ENCODE results near the gene CSNK1A1. TPM values are rescaled to one million over a fixed set of nuclear protein-coding genes. Genes with fewer than 3 reads are reported as not detected.

The CSNK1A1 gene
- total RNA-seq, 4 donors from 2014 or later, result 101 to 326 (median 205) TPM

DNA sequence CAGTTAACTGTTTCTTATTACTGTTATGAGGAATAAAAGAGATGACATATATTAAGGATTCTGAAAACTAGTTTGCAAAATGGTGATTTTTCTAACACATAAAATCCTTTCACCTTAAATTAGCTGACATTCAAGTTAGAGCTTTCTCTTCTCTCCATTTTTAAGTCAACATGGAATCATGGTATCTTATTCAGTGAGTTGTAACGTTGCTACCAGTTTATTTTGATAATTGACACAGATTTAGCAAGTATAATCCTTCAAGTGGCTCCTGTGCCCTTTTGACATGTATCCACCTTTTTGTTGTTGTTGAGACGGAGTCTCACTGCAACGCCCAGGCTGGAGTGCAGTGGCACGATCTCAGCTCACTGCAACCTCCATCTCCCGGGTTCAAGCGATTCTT, 58.5 kb downstream of the CSNK1A1 start:
- no peaks in the 10 kb centered on the region for H3K4me1 ChIP-seq
- intact Hi-C loops (cut with DNase I; ENCODE audit: low total_unique reads), result no loop called here
- no peak for DNase-seq

GRCh38 chr5:149490599-149491485, 60.4 kb downstream of the CSNK1A1 start:
- Histone ChIP-seq H3K9me3 (no peaks in the 10 kb centered on the region), H3K4me1 (peaks cover 7% of the 10 kb centered on the region in 2 donors), H3K27ac (peak overlapping the region in 1 of 2 donors; percentile 20), H3K36me3 (no peaks in the 10 kb centered on the region), H3K4me3 (no peak overlapping the region), H3K27me3 (no peaks in the 10 kb centered on the region)
- TF ChIP-seq, protein P1, sequence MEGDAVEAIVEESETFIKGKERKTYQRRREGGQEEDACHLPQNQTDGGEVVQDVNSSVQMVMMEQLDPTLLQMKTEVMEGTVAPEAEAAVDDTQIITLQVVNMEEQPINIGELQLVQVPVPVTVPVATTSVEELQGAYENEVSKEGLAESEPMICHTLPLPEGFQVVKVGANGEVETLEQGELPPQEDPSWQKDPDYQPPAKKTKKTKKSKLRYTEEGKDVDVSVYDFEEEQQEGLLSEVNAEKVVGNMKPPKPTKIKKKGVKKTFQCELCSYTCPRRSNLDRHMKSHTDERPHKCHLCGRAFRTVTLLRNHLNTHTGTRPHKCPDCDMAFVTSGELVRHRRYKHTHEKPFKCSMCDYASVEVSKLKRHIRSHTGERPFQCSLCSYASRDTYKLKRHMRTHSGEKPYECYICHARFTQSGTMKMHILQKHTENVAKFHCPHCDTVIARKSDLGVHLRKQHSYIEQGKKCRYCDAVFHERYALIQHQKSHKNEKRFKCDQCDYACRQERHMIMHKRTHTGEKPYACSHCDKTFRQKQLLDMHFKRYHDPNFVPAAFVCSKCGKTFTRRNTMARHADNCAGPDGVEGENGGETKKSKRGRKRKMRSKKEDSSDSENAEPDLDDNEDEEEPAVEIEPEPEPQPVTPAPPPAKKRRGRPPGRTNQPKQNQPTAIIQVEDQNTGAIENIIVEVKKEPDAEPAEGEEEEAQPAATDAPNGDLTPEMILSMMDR (IDR thresholded peaks at IDR 0.05), result no peak
- no peak for TF ChIP-seq POLR2A (IDR thresholded peaks at IDR 0.05)
- intact Hi-C loops (cut with DNase I; ENCODE audit: low total_unique reads), result no loop called here
- no peak for DNase-seq

More for the DNA sequence above, 58.5 kb downstream of the CSNK1A1 start:
- Histone ChIP-seq H3K4me3 (no peak overlapping the region), H3K27ac (no peak overlapping the region), H3K9me3 (no peaks in the 10 kb centered on the region), H3K27me3 (no peaks in the 10 kb centered on the region), H3K36me3 (no peaks in the 10 kb centered on the region)
- TF ChIP-seq, protein P1 (IDR thresholded peaks at IDR 0.05), result no peak
- no peak for TF ChIP-seq POLR2A (IDR thresholded peaks at IDR 0.05)

DNA sequence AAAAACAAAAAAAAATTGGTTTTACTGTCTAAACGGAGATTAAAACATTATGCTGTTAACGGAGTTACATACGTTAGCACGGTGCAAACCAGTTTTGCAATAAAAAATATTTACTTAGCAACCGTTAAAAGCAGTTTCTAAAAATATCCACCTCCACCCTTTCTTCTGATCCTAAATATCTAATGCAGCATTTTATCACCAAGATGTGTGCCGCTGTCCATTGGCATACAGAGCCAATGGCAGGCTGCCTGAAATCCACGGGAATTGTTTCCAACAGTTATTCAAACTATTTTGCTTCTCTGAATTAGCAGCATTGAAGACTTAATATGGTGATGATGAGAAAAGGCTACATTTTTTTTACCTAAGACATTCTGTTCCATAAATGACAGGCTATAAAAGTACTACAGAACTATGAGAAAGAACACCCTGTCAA, 61.6 kb downstream of the CSNK1A1 start:
- H3K27ac ChIP-seq, result peak overlapping the region in 1 of 2 donors; percentile 20
- no peak for TF ChIP-seq POLR2A (IDR thresholded peaks at IDR 0.05)
- TF ChIP-seq, protein P1 (IDR thresholded peaks at IDR 0.05), result no peak
- H3K4me1 ChIP-seq, result peaks cover 10 to 12% of the 10 kb centered on the region in 2 donors
- peak in 1 of 2 donors; percentile 76 for DNase-seq
- H3K9me3 ChIP-seq, result no peaks in the 10 kb centered on the region
- intact Hi-C loops (cut with DNase I; ENCODE audit: low total_unique reads), result no loop called here
- H3K27me3 ChIP-seq, result no peaks in the 10 kb centered on the region
- no peaks in the 10 kb centered on the region for H3K36me3 ChIP-seq
- H3K4me3 ChIP-seq, result no peak overlapping the region

DNA sequence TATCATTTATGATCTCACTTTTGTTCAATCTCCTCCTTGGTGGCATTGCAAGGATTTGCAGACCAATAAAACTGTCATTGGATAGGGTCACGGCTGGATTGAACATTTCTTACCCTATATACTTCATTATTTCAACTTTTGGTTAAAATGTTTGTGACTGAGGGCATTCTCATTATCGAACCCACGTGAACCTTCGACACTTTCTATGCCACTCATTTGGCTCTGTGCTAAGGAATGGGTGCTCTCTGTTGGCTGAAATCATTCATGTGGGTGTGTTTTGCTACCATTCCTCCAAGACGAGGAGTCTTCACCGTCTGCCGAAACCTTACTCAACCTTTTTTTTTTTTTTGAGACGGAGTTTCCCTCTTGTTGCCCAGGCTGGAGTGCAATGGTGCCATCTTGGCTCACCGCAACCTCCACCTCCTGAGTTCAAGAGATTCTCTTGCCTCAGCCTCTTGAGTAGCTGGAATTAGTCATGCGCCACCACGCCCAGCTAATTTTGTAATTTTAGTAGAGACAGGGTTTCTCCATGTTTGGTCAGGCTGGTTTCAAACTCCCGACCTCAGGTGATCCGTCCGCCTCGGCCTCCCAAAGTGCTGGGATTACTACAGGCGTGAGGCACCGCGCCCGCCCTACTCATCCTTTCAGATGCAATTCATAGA, 62.5 kb downstream of the CSNK1A1 start:
- H3K27ac ChIP-seq, result no peak overlapping the region
- H3K4me1 ChIP-seq, result peaks cover 10 to 12% of the 10 kb centered on the region in 2 donors
- no peaks in the 10 kb centered on the region for H3K36me3 ChIP-seq
- intact Hi-C loops (cut with DNase I; ENCODE audit: low total_unique reads), result no loop called here
- H3K27me3 ChIP-seq, result no peaks in the 10 kb centered on the region
- TF ChIP-seq, protein P1 (IDR thresholded peaks at IDR 0.05), result no peak
- TF ChIP-seq POLR2A (IDR thresholded peaks at IDR 0.05), result no peak
- no peak for DNase-seq
- H3K4me3 ChIP-seq, result no peak overlapping the region
- no peaks in the 10 kb centered on the region for H3K9me3 ChIP-seq

DNA sequence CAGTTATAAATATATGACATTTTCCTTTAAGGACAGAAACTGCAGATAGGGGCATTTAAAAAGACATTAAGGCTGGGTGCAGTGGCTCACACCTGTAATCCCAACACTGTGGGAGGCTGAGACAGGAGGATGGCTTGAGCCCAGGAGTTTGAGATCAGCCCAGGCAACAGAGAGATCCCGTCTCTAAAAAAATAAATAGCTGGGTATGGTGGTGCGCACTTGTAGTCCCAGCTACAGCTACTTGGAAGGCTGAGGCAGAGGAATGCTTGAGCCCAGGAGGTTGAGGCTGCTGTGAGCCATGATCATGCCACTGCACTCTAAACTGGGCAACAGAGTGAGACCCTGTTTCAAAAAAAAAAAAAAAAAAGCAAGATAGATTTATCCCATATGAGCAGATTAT, 63.6 kb downstream of the CSNK1A1 start:
- H3K36me3 ChIP-seq, result no peaks in the 10 kb centered on the region
- TF ChIP-seq, protein P1 (IDR thresholded peaks at IDR 0.05), result no peak
- no peak for TF ChIP-seq POLR2A (IDR thresholded peaks at IDR 0.05)
- H3K4me1 ChIP-seq, result peaks cover 10 to 12% of the 10 kb centered on the region in 2 donors
- no peaks in the 10 kb centered on the region for H3K27me3 ChIP-seq
- H3K9me3 ChIP-seq, result no peaks in the 10 kb centered on the region
- no peak overlapping the region for H3K4me3 ChIP-seq
- intact Hi-C loops (cut with DNase I; ENCODE audit: low total_unique reads), result no loop called here
- no peak for DNase-seq
- H3K27ac ChIP-seq, result peak overlapping the region; percentile 87 to 88

Measured in uterus (tissue), 4 donors.